Right atrium auricular region (tissue), 2 donors: ENCODE measurements around the gene VKORC1. TPM values are rescaled to one million over a fixed set of nuclear protein-coding genes. Genes with fewer than 3 reads are reported as not detected.

Experiments used
- DNase-seq: peaks from one replicate; pipeline ENCODE4 v3.0.0-alpha.2; 2019; ENCODE audit warnings: low spot score
- H3K27ac ChIP-seq, 2 donors: fragments of 200-600 bp; sonication (generic); 1 replicate in 1 of 2; 2 replicates in 1 of 2; pipeline ENCODE4 v1.5.1; 2016 to 2019
- H3K27me3 ChIP-seq, 2 donors: fragments of 200-600 bp; sonication (generic); one replicate each; pipeline versions ENCODE4 v1.5.1 to v1.6.0; 2017 to 2019
- H3K36me3 ChIP-seq: fragments of 200-600 bp; sonication (generic); one replicate; pipeline ENCODE4 v1.5.1; 2016
- H3K4me1 ChIP-seq, 2 donors: fragments of 200-600 bp; sonication (generic); one replicate each; pipeline versions ENCODE4 v1.5.1 to v1.6.0; 2017 to 2019
- H3K4me3 ChIP-seq, 2 donors: fragments of 200-600 bp; sonication (generic); 1 replicate in 1 of 2; 2 replicates in 1 of 2; pipeline ENCODE4 v1.5.1; 2017 to 2019; ENCODE audit warnings: mild to moderate bottlenecking in 1 of 2, moderate library complexity in 1 of 2
- H3K9me3 ChIP-seq, 2 donors: fragments of 200-600 bp; sonication (generic); one replicate each; pipeline ENCODE4 v1.5.1; 2019
- total RNA-seq, 2 donors: library from RNA; depleted of rRNA; stranded (reverse); fragments of >200 nt; gene quantifications; one replicate each; pipeline ENCODE4 v1.1.0, GENCODE V29; 2016
- TF ChIP-seq, protein P1 (sequence below), 2 donors: fragments of 200-600 bp; sonication (generic); IDR thresholded peaks; one replicate each; pipeline ENCODE4 v1.5.1; 2019; ENCODE audit warnings: antibody characterized with exemption in 2 of 2

VKORC1 gene
- total RNA-seq, 2 donors from 2014 or later: 64.9 to 71.8 TPM

DNA sequence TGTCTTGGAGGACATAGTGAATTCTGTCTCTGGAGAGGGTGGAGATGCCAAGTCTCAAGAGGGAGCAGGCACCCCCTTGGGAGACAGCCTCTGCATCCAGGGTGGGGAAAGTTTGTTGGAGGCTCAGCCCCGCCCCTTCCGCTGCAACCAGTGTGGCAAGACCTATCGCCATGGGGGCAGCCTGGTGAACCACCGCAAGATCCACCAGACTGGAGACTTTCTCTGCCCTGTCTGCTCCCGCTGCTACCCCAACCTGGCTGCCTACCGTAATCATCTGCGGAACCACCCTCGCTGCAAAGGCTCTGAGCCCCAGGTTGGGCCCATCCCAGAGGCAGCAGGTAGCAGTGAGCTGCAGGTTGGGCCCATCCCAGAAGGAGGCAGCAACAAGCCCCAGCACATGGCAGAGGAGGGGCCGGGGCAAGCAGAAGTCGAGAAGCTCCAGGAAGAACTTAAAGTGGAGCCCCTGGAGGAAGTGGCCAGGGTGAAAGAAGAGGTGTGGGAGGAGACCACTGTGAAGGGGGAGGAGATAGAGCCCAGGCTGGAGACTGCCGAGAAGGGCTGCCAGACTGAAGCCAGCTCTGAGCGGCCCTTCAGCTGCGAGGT lies 15.2 kb downstream of the VKORC1 start:
- no peaks in the 10 kb centered on the region for H3K9me3 ChIP-seq
- H3K4me1 ChIP-seq: peaks cover 0 to 19% of the 10 kb centered on the region in 2 donors
- TF ChIP-seq, protein P1, sequence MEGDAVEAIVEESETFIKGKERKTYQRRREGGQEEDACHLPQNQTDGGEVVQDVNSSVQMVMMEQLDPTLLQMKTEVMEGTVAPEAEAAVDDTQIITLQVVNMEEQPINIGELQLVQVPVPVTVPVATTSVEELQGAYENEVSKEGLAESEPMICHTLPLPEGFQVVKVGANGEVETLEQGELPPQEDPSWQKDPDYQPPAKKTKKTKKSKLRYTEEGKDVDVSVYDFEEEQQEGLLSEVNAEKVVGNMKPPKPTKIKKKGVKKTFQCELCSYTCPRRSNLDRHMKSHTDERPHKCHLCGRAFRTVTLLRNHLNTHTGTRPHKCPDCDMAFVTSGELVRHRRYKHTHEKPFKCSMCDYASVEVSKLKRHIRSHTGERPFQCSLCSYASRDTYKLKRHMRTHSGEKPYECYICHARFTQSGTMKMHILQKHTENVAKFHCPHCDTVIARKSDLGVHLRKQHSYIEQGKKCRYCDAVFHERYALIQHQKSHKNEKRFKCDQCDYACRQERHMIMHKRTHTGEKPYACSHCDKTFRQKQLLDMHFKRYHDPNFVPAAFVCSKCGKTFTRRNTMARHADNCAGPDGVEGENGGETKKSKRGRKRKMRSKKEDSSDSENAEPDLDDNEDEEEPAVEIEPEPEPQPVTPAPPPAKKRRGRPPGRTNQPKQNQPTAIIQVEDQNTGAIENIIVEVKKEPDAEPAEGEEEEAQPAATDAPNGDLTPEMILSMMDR (IDR thresholded peaks at IDR 0.05): no peak
- H3K27me3 ChIP-seq: no peaks in the 10 kb centered on the region
- no peak for DNase-seq
- peaks cover 75% of the 10 kb centered on the region for H3K36me3 ChIP-seq
- no peak overlapping the region for H3K27ac ChIP-seq
- no peak overlapping the region for H3K4me3 ChIP-seq

DNA sequence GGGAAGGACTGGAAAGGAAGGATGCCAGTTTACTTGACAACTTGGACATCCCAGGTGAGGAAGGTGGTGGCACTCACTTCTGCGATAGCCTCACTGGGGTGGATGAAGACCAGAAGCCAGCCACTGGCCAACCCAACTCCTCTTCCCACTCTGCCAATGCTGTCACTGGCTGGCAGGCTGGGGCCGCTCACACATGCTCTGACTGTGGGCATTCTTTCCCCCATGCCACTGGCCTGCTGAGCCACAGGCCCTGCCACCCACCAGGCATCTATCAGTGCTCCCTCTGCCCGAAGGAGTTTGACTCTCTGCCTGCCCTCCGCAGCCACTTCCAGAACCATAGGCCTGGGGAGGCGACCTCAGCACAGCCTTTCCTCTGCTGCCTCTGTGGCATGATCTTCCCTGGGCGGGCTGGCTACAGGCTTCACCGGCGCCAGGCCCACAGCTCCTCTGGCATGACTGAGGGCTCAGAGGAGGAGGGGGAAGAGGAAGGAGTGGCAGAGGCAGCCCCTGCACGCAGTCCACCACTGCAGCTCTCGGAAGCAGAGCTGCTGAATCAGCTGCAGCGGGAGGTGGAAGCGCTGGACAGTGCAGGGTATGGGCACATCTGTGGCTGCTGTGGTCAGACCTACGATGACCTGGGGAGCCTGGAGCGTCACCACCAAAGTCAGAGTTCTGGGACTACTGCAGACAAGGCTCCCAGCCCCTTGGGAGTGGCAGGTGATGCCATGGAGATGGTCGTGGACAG lies 15.8 kb downstream of the VKORC1 start:
- Histone ChIP-seq H3K4me3 (no peak overlapping the region), H3K27ac (no peak overlapping the region), H3K36me3 (peaks cover 69% of the 10 kb centered on the region), H3K9me3 (no peaks in the 10 kb centered on the region), H3K4me1 (peaks cover 0 to 19% of the 10 kb centered on the region in 2 donors), H3K27me3 (no peaks in the 10 kb centered on the region)
- no peak for DNase-seq
- TF ChIP-seq, protein P1 (IDR thresholded peaks at IDR 0.05): no peak

DNA sequence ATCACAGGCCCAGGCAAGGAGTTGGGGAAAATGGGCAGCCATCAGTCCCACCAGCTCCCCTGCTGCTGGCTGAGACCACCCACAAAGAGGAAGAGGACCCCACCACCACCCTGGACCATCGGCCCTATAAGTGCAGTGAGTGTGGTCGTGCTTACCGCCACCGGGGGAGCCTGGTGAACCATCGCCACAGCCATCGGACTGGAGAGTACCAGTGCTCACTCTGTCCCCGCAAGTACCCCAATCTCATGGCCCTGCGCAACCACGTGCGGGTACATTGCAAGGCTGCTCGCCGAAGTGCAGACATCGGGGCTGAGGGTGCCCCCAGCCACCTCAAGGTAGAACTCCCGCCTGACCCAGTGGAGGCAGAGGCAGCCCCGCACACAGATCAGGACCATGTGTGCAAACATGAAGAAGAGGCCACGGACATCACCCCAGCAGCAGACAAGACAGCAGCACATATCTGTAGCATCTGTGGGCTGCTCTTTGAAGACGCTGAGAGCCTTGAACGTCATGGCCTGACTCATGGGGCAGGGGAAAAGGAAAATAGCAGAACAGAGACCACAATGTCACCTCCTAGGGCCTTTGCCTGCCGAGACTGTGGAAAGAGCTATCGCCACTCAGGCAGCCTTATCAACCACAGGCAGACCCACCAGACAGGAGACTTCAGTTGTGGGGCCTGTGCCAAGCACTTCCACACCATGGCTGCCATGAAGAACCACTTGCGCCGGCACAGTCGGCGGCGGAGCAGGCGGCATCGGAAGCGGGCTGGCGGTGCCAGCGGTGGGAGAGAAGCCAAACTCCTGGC lies 16.8 kb downstream of the VKORC1 start:
- Histone ChIP-seq H3K4me1 (peaks cover 0 to 21% of the 10 kb centered on the region in 2 donors), H3K9me3 (no peaks in the 10 kb centered on the region), H3K27ac (no peak overlapping the region), H3K27me3 (no peaks in the 10 kb centered on the region), H3K36me3 (peaks cover 59% of the 10 kb centered on the region), H3K4me3 (no peak overlapping the region)
- DNase-seq: no peak
- TF ChIP-seq, protein P1 (IDR thresholded peaks at IDR 0.05): no peak

DNA sequence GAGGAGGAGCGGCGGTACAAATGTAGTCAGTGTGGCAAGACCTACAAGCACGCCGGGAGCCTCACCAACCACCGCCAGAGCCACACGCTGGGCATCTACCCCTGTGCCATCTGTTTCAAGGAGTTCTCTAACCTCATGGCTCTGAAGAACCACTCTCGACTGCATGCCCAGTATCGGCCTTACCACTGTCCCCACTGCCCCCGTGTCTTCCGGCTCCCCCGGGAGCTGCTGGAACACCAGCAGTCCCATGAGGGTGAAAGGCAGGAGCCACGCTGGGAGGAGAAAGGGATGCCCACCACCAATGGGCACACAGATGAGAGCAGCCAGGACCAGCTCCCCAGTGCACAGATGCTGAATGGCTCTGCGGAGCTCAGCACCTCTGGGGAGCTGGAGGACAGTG lies 17.6 kb downstream of the VKORC1 start:
- Histone ChIP-seq H3K36me3 (peaks cover 53% of the 10 kb centered on the region), H3K4me1 (peaks cover 0 to 28% of the 10 kb centered on the region in 2 donors), H3K27me3 (no peaks in the 10 kb centered on the region), H3K27ac (no peak overlapping the region), H3K4me3 (no peak overlapping the region), H3K9me3 (no peaks in the 10 kb centered on the region)
- TF ChIP-seq, protein P1 (IDR thresholded peaks at IDR 0.05): no peak
- DNase-seq: no peak

DNA sequence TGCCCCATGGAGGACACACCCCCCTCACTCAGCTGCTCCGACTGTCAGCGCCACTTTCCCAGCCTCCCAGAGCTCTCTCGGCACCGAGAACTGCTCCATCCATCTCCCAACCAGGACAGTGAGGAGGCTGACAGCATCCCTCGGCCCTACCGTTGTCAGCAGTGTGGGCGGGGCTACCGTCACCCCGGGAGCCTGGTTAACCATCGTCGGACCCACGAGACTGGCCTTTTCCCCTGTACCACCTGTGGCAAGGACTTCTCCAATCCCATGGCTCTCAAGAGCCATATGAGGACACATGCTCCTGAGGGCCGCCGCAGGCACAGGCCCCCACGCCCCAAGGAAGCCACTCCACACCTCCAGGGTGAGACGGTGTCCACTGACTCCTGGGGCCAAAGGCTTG lies 18.3 kb downstream of the VKORC1 start:
- Histone ChIP-seq H3K27ac (no peak overlapping the region), H3K9me3 (no peaks in the 10 kb centered on the region), H3K4me1 (peaks cover 0 to 27% of the 10 kb centered on the region in 2 donors), H3K27me3 (no peaks in the 10 kb centered on the region), H3K36me3 (peaks cover 50% of the 10 kb centered on the region), H3K4me3 (no peak overlapping the region)
- TF ChIP-seq, protein P1 (IDR thresholded peaks at IDR 0.05): no peak
- DNase-seq: no peak
